SK-N-SH (cell line): ENCODE results near the gene PAXX.
"Not testable (repeated sequence)": the region's sequence is repeated elsewhere in the genome, so short reads cannot be mapped to it uniquely, and the experiment has no call there.

Experiments used
- EP300 ChIP-seq, 2 experiments: IDR thresholded peaks; 2 replicates each; pipeline versions ENCODE4 v1.4.0 to v1.6.1; 2012; ENCODE audit warnings: borderline replicate concordance in 1 of 2, low read depth in 1 of 2, low read length in 1 of 2
- FOXJ3 ChIP-seq: sonication (generic); formaldehyde crosslinking; IDR thresholded peaks from 2 replicates; pipeline ENCODE4 v1.5.1; 2020; ENCODE audit warnings: mild to moderate bottlenecking, missing genetic modification reagents
- FOXM1 ChIP-seq: IDR thresholded peaks from 2 replicates; pipeline ENCODE4 v1.4.0; 2012; ENCODE audit warnings: low read depth, mild to moderate bottlenecking
- GABPA ChIP-seq: IDR thresholded peaks from 2 replicates; pipeline ENCODE4 v1.4.0; 2012; ENCODE audit warnings: low read depth, mild to moderate bottlenecking
- RCOR1 ChIP-seq: fragments of 150-350 bp; IDR thresholded peaks from 2 replicates; pipeline ENCODE4 v1.6.1; 2017; ENCODE audit warnings: antibody characterized with exemption, low read length
- REST ChIP-seq: IDR thresholded peaks from 2 replicates; pipeline ENCODE4 v1.6.1; 2012; ENCODE audit warnings: mild to moderate bottlenecking, low read depth, low read length, moderate library complexity
- TAF1 ChIP-seq: IDR thresholded peaks from 2 replicates; pipeline ENCODE4 v1.6.1; 2012; ENCODE audit warnings: low read depth, mild to moderate bottlenecking, low read length, moderate library complexity, borderline replicate concordance
- TCF12 ChIP-seq: IDR thresholded peaks from 2 replicates; pipeline ENCODE4 v1.4.0; 2012
- TF ChIP-seq, protein P1 (sequence below): fragments of 200-600 bp; sonication (generic); IDR thresholded peaks from 2 replicates; pipeline ENCODE4 v1.6.1; 2017; ENCODE audit warnings: antibody characterized with exemption, mild to moderate bottlenecking, moderate library complexity

- TF ChIP-seq EP300 (IDR thresholded peaks at IDR 0.05; ENCODE audit: borderline replicate concordance in 1 of 2, low read depth in 1 of 2, low read length in 1 of 2); FOXM1; FOXJ3 (CRISPR knock-in tag); RCOR1; TCF12; REST; GABPA; TAF1: not testable (repeated sequence)
- TF ChIP-seq, protein P1, sequence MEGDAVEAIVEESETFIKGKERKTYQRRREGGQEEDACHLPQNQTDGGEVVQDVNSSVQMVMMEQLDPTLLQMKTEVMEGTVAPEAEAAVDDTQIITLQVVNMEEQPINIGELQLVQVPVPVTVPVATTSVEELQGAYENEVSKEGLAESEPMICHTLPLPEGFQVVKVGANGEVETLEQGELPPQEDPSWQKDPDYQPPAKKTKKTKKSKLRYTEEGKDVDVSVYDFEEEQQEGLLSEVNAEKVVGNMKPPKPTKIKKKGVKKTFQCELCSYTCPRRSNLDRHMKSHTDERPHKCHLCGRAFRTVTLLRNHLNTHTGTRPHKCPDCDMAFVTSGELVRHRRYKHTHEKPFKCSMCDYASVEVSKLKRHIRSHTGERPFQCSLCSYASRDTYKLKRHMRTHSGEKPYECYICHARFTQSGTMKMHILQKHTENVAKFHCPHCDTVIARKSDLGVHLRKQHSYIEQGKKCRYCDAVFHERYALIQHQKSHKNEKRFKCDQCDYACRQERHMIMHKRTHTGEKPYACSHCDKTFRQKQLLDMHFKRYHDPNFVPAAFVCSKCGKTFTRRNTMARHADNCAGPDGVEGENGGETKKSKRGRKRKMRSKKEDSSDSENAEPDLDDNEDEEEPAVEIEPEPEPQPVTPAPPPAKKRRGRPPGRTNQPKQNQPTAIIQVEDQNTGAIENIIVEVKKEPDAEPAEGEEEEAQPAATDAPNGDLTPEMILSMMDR, result not testable (repeated sequence)
These were observed 41.3 kb downstream of the PAXX start for GRCh38 chr9:137033481-137033880.
